HG02870 (cell line): ENCODE measurements around the gene CD300LB.
"Not testable (repeated sequence)": the region's sequence is repeated elsewhere in the genome, so short reads cannot be mapped to it uniquely, and the experiment has no call there.

Experiments
- ATAC-seq: cut with Tn5 transposase; IDR thresholded peaks from one replicate; pipeline ENCODE4 v1.9.1; 2021; ENCODE audit warnings: mild to moderate bottlenecking, moderate library complexity; ENCODE audit not compliant: unreplicated experiment

Gene CD300LB

GRCh38 chr17:74526681-74527080 lies 4.6 kb downstream of the CD300LB start:
- no peak for ATAC-seq

- ATAC-seq, result no peak
Observed at GRCh38 chr17:74525781-74526288, 5.4 kb downstream of the CD300LB start.

- ATAC-seq, result no peak
Observed at GRCh38 chr17:74525465-74525725, 5.9 kb downstream of the CD300LB start.

GRCh38 chr17:74524653-74525464 lies 6.4 kb downstream of the CD300LB start:
- ATAC-seq, result no peak

- ATAC-seq, result no peak
Observed at GRCh38 chr17:74523308-74523707, 8.0 kb downstream of the CD300LB start.

- no peak for ATAC-seq
Observed at GRCh38 chr17:74522381-74523105, 8.7 kb downstream of the CD300LB start.

- no peak for ATAC-seq
Observed at GRCh38 chr17:74521701-74522201, 9.5 kb downstream of the CD300LB start.

- ATAC-seq, result no peak
Observed at GRCh38 chr17:74520790-74521480, 10.3 kb downstream of the CD300LB start.

GRCh38 chr17:74520016-74520434 lies 11.2 kb downstream of the CD300LB start:
- ATAC-seq, result no peak

GRCh38 chr17:74518413-74518981 lies 12.8 kb downstream of the CD300LB start:
- not testable (repeated sequence) for ATAC-seq

GRCh38 chr17:74516561-74517328 lies 14.5 kb downstream of the CD300LB start:
- no peak for ATAC-seq

GRCh38 chr17:74515941-74516340 lies 15.3 kb downstream of the CD300LB start:
- ATAC-seq, result no peak

- ATAC-seq, result no peak
Observed at GRCh38 chr17:74514632-74515334, 16.5 kb downstream of the CD300LB start.

GRCh38 chr17:74513987-74514631 lies 17.2 kb downstream of the CD300LB start:
- ATAC-seq, result no peak

GRCh38 chr17:74512624-74513091 lies 18.6 kb downstream of the CD300LB start:
- no peak for ATAC-seq

- no peak for ATAC-seq
Observed at GRCh38 chr17:74512036-74512435, 19.2 kb downstream of the CD300LB start.

GRCh38 chr17:74508156-74508555 lies 23.1 kb downstream of the CD300LB start:
- ATAC-seq, result no peak

GRCh38 chr17:74503949-74504348 lies 27.3 kb downstream of the CD300LB start:
- not testable (repeated sequence) for ATAC-seq

- no peak for ATAC-seq
Observed at GRCh38 chr17:74502861-74503260, 28.4 kb downstream of the CD300LB start.
